Measurements from ENCODE around the gene CSNK1G2.

CSNK1G2 gene

DNA sequence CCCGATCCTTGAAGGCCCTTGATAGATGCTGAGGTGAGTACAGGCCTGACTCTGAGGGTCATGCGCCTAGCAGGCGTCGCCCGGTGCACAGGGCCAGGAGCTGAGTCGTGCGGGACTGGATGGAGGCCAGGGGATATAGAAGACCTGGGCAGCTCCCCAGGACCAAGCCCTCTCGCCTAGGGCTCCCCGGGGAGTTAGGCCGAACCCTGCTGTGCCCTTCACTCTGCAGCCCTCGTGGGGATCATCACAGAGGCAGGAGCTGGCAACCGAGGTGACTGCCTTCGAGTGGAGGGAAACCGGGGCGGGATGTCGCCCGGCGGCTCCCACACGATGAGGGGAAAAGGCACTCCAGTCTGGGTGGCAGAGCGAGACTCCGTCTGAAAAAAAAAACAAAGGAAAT is 11.7 kb downstream of the CSNK1G2 start:
- no peaks in the 10 kb centered on the region for H3K9me3 ChIP-seq
- no peak overlapping the region for H3K27ac ChIP-seq
- no peaks in the 10 kb centered on the region for H3K27me3 ChIP-seq
- H3K4me1 ChIP-seq (ENCODE audit: control insufficient read depth in 1 of 2, insufficient read depth in 1 of 2, low read depth in 1 of 2, low read length in 1 of 2): peaks cover 13 to 15% of the 10 kb centered on the region in 2 experiments
- TF ChIP-seq, protein P1, sequence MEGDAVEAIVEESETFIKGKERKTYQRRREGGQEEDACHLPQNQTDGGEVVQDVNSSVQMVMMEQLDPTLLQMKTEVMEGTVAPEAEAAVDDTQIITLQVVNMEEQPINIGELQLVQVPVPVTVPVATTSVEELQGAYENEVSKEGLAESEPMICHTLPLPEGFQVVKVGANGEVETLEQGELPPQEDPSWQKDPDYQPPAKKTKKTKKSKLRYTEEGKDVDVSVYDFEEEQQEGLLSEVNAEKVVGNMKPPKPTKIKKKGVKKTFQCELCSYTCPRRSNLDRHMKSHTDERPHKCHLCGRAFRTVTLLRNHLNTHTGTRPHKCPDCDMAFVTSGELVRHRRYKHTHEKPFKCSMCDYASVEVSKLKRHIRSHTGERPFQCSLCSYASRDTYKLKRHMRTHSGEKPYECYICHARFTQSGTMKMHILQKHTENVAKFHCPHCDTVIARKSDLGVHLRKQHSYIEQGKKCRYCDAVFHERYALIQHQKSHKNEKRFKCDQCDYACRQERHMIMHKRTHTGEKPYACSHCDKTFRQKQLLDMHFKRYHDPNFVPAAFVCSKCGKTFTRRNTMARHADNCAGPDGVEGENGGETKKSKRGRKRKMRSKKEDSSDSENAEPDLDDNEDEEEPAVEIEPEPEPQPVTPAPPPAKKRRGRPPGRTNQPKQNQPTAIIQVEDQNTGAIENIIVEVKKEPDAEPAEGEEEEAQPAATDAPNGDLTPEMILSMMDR (IDR thresholded peaks at IDR 0.05): no peak
- peaks cover 54% of the 10 kb centered on the region for H3K36me3 ChIP-seq
- H3K4me3 ChIP-seq (ENCODE audit: low read depth in 1 of 2, low read length in 1 of 2): no peak overlapping the region

DNA sequence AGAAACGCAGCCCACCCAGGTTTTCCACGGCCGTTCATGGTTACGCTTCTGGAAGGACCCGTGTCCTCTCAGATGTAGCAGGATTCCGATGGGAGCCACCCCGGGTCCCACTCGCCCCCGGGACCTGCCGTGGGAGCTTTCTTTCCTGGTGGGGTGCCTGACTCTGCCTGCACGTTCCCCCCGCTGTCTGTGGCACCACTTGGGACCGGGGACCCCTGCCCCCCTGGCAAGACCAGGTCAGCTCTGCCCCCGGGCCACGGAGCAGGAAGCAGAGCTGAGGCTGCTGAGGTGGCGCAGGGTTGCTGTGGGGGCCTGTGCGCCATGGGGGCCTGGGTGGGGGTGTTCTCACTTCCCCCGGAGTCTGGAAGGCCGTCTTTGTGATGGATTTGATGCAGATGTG is 12.1 kb downstream of the CSNK1G2 start:
- Histone ChIP-seq H3K4me1 (ENCODE audit: control insufficient read depth in 1 of 2, insufficient read depth in 1 of 2, low read depth in 1 of 2, low read length in 1 of 2) (peaks cover 13 to 15% of the 10 kb centered on the region in 2 experiments), H3K27me3 (no peaks in the 10 kb centered on the region), H3K36me3 (peaks cover 54% of the 10 kb centered on the region), H3K9me3 (no peaks in the 10 kb centered on the region), H3K4me3 (ENCODE audit: low read depth in 1 of 2, low read length in 1 of 2) (no peak overlapping the region), H3K27ac (no peak overlapping the region)
- TF ChIP-seq, protein P1 (IDR thresholded peaks at IDR 0.05): no peak

DNA sequence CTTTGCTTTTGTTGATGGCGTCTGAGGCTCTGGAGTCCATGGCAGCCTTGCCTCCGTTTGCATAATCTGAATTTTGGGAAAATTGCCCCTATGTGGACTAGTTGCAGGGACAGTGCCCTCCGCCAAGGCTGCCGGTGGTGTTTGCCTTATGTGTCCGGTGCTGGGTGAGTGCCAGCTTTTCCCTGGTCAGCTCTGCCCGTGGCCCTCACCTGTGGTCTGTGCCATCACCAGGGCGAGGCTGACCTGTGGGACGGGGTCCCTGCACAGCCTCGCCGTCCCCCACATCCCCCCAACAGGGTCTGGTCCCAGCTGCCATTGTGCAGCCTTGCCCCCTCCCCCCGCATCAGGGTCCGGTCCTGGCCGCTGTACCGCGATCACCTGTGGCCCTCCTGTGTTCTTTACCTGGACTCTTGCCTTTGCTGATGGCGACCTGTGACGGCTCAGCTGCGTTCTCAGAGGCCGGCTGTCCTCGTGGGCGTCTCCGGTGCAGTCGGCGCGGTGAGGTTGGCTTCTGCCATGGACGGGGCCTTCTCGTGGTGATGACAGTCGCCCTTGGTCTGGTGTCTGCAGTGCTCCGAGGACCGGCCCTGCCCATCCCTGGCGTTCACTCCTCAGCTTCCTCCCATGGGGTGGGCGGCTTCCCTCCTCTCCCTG is 12.6 kb downstream of the CSNK1G2 start:
- TF ChIP-seq, protein P1 (IDR thresholded peaks at IDR 0.05): no peak

DNA sequence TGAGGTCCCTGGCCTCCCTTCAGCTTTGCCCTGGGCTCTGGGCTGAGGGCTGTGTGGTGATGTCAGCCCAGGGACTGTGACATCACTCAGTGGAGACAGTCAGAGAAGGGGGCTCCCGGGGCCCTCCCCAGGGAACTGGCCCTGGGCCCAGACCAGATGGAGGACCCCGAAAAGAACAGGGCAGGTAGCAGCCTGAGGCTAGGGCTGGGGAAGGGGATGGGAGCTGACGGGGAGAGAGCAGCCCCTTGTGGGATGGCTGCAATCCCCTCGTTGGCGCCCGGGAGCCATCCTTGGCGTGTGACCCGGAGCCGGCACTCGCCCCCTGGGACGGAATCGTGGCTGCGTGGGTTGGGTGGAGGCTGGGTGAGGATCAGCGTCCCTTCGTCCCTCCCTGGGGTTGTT is 13.6 kb downstream of the CSNK1G2 start:
- peaks cover 3 to 7% of the 10 kb centered on the region in 2 experiments for H3K4me1 ChIP-seq (ENCODE audit: control insufficient read depth in 1 of 2, insufficient read depth in 1 of 2, low read depth in 1 of 2, low read length in 1 of 2)
- TF ChIP-seq, protein P1 (IDR thresholded peaks at IDR 0.05): no peak
- H3K4me3 ChIP-seq (ENCODE audit: low read depth in 1 of 2, low read length in 1 of 2): no peak overlapping the region
- peaks cover 50% of the 10 kb centered on the region for H3K36me3 ChIP-seq
- no peak overlapping the region for H3K27ac ChIP-seq
- H3K9me3 ChIP-seq: no peaks in the 10 kb centered on the region
- H3K27me3 ChIP-seq: no peaks in the 10 kb centered on the region

More for the DNA sequence above, 12.6 kb downstream of the CSNK1G2 start:
- Histone ChIP-seq H3K4me1 (ENCODE audit: control insufficient read depth in 1 of 2, insufficient read depth in 1 of 2, low read depth in 1 of 2, low read length in 1 of 2) (peaks cover 10 to 14% of the 10 kb centered on the region in 2 experiments), H3K9me3 (no peaks in the 10 kb centered on the region), H3K27me3 (no peaks in the 10 kb centered on the region), H3K4me3 (ENCODE audit: low read depth in 1 of 2, low read length in 1 of 2) (no peak overlapping the region), H3K36me3 (peaks cover 54% of the 10 kb centered on the region), H3K27ac (no peak overlapping the region)

DNA sequence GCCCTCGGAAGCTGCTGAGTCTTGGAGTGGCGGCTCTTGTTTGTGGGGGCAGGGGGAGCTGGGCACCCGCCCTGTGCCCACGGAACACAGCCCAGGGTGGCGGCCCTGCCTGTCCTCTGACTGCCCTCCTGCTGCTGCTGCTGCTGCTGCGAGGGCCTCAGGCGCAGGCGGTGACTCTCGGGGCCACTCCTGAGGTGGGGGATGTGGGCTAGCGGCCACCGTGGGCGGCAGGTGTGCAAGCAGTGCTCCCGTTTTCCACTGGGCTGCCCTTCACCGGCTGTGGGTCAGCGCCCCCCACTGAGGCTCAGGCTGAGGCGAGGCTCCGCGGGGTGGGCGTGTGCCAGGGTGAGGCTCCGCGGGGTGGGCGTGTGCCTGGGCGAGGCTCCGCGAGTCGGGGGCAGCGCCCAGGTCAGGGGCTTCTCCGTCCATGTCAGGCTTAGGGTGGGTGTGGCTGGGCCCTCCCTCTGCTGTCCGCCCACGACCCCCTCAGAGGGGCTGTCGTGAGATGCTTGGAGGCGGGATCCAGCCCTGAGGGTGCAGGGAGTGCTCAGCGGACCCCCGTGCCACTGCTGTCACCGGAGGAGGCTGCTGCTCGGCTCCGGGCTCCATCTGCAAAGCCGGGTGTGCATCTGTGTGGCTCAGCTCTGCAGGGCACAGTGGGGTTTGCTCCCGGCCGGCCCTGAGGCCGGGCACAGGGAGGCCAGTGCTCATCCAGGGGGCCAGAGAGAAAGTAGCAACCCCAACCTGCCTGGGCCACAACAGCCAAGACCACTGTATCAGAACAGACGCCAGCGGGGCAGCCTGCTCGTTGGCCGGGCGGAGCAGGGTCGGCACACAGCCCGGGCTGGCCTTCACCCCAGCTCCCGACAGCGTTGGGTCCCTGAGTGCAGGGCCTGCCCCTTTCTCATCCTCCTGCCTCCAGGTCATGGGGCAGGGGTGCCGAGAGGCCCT is 14.5 kb downstream of the CSNK1G2 start:
- no peak overlapping the region for H3K27ac ChIP-seq
- no peak overlapping the region for H3K4me3 ChIP-seq (ENCODE audit: low read depth in 1 of 2, low read length in 1 of 2)
- H3K9me3 ChIP-seq: no peaks in the 10 kb centered on the region
- H3K36me3 ChIP-seq: peaks cover 50% of the 10 kb centered on the region
- TF ChIP-seq, protein P1 (IDR thresholded peaks at IDR 0.05): no peak
- H3K27me3 ChIP-seq: no peaks in the 10 kb centered on the region
- peaks cover 3 to 7% of the 10 kb centered on the region in 2 experiments for H3K4me1 ChIP-seq (ENCODE audit: control insufficient read depth in 1 of 2, insufficient read depth in 1 of 2, low read depth in 1 of 2, low read length in 1 of 2)

Data from neutrophil (primary cell).